NCI-H128 (cell line): ENCODE data around the gene NUDT1.
A peak's percentile ranks its signal among the peaks of the same experiment; 100 is the strongest.

ENCODE experiments used
- DNase-seq: peaks from one replicate; lab custom pipeline; 2025; ENCODE audit not compliant: unreplicated experiment; lab: John Stamatoyannopoulos, UW

NUDT1 gene

GRCh38 chr7:2204446-2204845, 37.6 kb upstream of the NUDT1 start:
- DNase-seq: no peak

- DNase-seq: no peak
These were observed 36.8 kb upstream of the NUDT1 start for GRCh38 chr7:2205036-2205780.

- DNase-seq: no peak
These were observed 33.3 kb upstream of the NUDT1 start for GRCh38 chr7:2208712-2209111.

- DNase-seq: peak; percentile 22
These were observed 32.7 kb upstream of the NUDT1 start for GRCh38 chr7:2209146-2209960.

- DNase-seq: no peak
These were observed 32.1 kb upstream of the NUDT1 start for GRCh38 chr7:2209961-2210323.

GRCh38 chr7:2210551-2211258, 31.3 kb upstream of the NUDT1 start:
- DNase-seq: no peak

- DNase-seq: no peak
These were observed 30.7 kb upstream of the NUDT1 start for GRCh38 chr7:2211259-2211880.

GRCh38 chr7:2211926-2212325, 30.1 kb upstream of the NUDT1 start:
- DNase-seq: no peak

- no peak for DNase-seq
These were observed 29.1 kb upstream of the NUDT1 start for GRCh38 chr7:2212906-2213305.

- DNase-seq: no peak
These were observed 28.3 kb upstream of the NUDT1 start for GRCh38 chr7:2213551-2214215.

- DNase-seq: no peak
These were observed 27.4 kb upstream of the NUDT1 start for GRCh38 chr7:2214636-2215035.

- no peak for DNase-seq
These were observed 26.2 kb upstream of the NUDT1 start for GRCh38 chr7:2215851-2216250.

- no peak for DNase-seq
These were observed 24.8 kb upstream of the NUDT1 start for GRCh38 chr7:2217206-2217605.

- DNase-seq: no peak
These were observed 24.1 kb upstream of the NUDT1 start for GRCh38 chr7:2217716-2218443.

- DNase-seq: no peak
These were observed 23.6 kb upstream of the NUDT1 start for GRCh38 chr7:2218444-2218785.

- DNase-seq: no peak
These were observed 22.9 kb upstream of the NUDT1 start for GRCh38 chr7:2219136-2219535.

GRCh38 chr7:2219606-2220005, 22.4 kb upstream of the NUDT1 start:
- DNase-seq: no peak

GRCh38 chr7:2220030-2220429, 22.0 kb upstream of the NUDT1 start:
- DNase-seq: no peak

- no peak for DNase-seq
These were observed 21.5 kb upstream of the NUDT1 start for GRCh38 chr7:2220506-2220905.

- no peak for DNase-seq
These were observed 21.1 kb upstream of the NUDT1 start for GRCh38 chr7:2220954-2221353.
